DMS53 (cell line): Measurements from ENCODE around the gene CHTF8.

Experiments
- DNase-seq: peaks from one replicate; lab custom pipeline; 2025; lab: John Stamatoyannopoulos, UW

The CHTF8 gene

DNA sequence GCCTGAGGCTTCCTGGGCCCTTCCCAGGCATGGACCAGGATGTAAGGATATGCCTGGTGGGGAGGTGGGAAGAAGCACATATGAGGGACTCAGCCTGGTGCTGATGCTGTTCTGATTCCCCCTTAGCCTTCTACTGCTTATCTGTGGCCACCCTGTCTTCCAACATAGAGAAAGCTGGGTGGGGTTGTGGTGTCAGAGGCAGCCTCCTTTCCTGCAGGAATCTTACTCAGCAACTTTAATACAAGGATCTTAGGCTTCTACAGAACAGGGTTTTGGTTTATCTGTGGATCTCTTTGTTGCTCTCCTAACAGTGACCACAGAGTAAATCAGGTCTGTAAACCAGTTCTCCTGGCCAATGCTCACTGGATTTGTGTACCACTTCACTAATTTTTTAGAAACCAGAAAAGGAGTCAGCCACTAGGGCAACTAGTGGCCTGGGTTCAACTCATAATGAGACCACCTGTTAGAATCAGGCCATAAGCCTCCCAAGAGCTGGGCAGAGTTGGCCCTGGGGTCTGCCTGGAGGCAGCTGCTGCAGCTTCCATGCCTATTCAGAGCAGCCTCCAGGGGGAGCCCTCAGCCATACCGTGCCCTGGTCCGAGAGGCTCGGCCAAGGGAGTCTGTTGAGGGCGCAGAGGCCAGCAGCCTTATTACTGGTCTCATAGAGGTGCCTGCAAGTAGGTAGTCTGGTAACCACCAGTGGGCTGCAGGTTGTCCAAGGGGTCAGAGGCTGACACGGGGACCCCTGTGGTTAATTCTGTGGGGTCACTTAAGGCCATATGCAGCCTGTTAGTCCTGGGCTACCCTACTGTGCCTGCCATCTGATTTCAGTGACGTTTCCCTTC lies 19.9 kb downstream of the CHTF8 start:
- DNase-seq: peak; percentile 74

DNA sequence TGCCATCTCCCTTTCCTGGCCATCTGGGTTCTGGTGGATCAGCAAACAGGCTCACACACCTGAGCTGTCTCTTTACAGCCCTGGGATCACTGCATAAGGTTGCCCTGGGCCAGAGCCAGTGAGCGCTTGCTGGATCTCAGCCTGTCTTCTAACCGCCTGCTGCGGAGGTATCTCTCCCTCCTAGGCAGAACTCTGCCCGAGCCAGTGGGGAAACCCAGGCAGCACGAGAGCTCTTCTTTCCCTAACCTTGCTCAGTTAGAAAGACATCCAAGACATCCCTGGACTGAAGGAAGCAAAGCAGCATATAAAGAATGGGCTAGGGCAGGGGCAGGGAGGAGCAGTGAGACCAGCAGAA lies 20.5 kb downstream of the CHTF8 start:
- no peak for DNase-seq

GRCh38 chr16:69111216-69111875 lies 21.0 kb downstream of the CHTF8 start:
- DNase-seq: no peak

DNA sequence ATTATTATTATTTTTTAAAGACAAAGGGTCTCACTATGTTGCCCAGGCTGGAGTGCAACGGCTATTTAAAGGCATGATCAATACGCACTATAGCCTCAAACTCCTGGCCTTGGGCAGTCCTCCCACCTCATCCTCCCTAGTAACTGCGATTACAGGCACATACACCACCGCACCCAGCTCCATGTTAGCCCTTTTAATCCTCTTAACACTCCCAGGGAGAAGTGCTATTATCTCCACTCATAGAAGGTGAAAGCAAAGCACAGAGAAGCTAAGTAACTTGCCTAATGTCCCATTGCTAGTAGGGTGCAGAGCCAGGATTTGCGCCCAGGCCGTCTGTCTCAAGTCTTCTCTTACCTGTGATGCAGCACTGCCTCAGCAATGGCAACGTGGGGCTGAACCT lies 22.0 kb downstream of the CHTF8 start:
- DNase-seq: no peak

- DNase-seq: no peak
Measured at GRCh38 chr16:69109486-69110270, 22.7 kb downstream of the CHTF8 start.

- no peak for DNase-seq
Measured at GRCh38 chr16:69108905-69109252, 23.5 kb downstream of the CHTF8 start.

DNA sequence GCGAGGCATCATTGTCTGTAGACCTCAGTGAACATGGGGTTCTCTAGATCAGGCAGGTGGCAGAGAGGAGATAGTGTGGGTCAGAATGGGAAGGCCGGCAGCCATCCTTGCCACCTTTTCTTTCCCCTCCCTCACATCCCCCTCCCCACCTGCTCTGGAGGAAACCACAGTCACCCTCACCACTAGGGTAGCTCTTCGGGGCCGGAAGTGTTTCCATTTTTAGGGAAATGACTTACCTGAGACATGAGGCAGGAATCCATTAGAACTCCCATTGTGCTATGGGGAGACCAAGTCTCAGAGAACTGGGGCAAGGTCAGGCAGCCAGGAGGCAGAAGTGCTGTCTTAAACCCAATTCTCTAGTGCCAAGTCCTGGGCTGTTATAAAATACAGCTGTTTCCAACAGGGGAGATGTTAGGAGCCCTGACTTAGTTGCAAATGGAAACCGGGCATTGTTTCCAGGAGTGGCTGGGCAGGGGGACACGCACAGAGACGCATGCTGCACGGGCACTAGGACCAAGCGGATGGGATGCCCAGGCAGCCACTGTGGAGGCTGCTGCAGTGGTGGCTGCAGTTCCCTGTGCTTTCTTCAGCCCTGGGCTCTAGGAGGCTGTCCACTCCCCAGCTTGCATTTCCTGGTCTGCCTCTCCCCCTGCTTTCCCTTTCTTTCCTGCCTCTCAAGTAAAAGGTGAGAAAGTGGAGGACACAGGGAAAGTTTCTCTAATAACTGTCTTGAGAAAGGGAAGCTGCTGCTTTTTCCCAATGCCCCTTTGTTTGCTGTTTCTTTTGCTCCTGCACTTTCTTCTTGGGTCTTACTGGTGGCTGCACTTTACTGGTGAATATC lies 24.1 kb downstream of the CHTF8 start:
- DNase-seq: no peak

DNA sequence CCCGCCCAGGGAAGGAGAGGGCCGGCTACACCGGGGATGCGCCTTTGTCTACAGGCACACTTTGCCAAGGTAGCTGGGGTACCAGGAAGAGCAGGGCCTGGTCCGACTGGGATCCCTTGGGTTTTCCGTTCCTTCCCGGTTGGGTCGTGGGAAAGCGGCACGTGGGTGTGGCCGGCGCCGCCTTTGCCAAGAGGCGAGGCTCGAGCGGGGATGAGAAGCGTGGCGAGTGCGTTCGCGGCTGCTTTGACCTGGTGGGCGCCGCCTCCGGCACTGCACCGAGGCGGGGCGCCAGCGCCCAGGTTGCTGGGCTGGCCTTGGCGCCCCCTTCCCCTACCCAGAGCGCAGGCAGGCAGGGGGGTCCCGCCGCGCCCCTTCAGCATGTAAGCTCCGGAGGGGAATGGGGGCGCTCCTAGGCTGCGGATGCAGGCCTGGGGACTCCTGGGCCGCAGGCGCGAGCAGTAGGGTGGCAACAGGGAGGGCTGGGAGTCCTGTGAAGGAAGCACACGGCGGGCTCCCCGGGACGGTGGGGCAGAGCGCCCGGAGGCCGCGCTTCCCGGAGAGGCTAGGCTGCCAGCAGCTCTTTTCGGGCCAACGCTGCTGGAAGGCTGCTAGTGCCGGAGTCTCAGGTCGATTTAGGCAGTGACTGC lies 24.9 kb downstream of the CHTF8 start:
- peak; percentile 43 for DNase-seq

DNA sequence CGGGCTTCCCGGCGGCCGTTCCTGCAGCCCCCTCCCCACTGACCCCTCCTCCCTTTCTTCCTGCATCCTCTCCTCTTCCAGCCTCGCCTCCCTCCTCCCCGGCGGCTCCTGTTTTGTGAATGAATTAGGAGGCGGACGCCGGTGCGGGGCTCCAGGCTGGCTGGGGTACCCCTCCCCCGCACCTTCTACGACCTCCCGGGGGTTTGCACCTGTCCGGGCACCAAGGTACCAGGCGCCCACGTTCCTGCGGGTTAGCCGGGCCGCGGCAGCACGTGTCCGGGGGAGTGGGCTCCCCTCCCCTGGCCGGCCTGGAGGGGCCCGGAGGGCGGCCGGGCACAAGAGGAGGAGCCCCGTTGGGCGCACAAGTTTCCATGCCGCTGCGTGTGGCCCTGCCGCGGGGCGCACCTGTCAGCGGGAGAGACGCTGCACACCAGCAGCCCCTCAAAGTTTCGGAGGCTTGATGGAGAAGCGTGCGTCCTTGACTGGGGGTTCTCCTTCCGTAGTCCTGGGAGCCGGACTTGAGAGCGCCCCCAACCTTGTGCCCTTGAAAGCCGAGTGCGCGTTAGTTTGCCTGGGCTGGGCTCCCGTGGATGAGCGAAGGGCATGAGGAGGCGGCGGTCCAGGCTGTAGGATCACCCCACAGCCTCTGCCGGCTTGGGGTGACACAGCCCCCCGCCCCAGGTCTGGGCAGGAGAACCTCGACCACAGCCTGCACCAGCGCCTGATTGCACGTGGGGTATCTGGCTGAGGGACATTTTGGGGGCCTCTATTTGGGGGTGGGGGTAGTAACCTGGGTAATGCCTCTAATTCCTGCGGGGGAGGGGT lies 25.7 kb downstream of the CHTF8 start:
- peak; percentile 46 for DNase-seq

DNA sequence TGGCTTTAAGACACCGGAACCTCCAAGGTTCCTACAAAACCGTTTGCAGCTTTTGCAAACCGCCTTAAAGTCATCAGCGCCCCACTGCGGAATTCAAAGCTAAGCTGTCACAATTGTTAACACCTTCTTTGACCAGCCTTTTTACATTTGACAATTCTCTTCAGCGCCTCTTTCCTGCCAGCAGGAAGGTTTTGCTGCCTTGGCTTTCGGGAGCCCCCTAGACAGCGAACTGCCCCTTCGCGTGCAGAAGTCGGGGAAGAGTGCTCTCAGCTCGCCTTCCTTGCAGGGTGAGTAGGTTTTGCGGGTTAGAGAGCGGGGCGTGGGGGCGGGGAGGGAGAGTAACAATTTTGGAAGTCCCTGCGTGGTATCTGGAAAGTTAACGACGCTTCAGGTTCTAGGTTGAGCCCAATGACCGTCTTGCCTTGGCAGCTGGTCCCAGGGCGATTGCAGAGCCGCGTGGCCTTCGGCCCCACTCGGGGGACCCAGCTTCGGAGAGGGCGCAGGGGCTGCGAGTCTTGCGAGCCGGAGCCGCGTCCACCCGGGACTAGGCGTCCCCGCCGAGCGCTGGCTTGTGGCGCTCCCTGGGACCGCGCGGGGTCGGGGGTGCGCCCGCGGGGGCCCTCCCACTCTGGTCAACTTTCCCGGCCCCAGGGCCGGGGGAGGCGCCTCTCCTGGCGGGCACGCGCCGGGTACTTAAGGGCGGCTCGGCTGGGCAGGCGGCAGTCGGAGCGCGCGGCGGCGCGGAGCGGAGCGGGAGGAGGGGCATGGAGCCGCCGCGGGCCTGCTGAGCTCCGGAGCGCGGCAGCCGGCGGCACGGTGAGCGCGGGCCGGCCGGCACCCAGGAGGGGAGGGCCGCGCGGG lies 26.7 kb downstream of the CHTF8 start, which contains the start of gene HAS3:
TSS of gene HAS3 (plus strand) at position 153 of the 861 bp plus-strand sequence. CDS start 3,743 bp downstream, outside the sequence.
- peak; percentile 69 for DNase-seq

DNA sequence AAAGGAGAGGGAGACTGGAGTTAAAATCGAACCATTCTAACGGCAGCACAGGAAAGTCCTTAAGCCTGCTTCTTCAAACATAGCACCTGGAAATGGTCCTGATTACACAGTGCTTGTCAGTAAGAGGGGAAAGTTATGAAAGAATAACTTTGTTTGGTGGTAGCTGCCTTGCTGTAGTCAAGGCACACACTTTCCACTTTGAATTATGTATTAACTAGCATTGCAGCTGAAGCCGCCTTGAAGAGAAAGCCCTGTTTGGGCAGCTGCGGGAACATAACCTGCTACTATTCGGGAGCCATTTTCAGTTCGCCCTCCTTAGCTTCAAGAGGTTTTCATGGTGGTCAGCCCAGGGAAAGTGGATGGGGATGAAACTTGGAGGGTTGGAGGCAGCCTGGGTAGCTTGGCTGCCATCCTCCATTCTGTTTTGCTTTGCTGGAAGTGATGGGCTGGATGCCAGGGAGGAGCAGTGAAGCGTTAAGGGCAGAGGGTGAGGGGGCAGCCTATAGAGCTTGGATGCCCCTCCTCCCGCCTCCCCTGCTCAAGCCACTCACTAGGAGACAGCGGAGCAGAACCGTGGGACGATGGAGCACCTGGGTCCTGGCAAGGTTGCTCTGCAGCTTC lies 32.2 kb downstream of the CHTF8 start:
- DNase-seq: peak; percentile 33

DNA sequence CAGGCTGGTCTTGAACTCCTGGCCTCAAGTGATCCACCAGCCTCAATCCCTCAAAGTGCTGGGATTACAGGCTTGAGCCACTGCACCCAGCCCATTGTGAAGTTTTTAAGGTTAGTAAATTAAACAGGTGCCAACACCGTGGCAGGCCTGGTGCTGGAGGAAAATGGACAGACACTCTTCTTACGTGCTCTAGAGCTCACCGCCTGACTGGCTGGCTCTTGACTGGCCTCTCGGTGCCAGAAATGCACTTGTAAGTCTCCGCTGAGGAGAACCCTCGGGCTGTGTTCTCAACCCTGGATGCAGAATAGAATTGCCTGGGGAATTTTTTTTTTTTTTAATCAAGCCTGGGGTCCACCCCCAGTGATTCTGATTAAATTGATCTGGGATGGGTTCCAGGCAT lies 37.2 kb downstream of the CHTF8 start:
- no peak for DNase-seq

- no peak for DNase-seq
Measured at GRCh38 chr16:69094501-69094900, 37.9 kb downstream of the CHTF8 start.

GRCh38 chr16:69093974-69094373 lies 38.4 kb downstream of the CHTF8 start:
- peak; percentile 34 for DNase-seq

DNA sequence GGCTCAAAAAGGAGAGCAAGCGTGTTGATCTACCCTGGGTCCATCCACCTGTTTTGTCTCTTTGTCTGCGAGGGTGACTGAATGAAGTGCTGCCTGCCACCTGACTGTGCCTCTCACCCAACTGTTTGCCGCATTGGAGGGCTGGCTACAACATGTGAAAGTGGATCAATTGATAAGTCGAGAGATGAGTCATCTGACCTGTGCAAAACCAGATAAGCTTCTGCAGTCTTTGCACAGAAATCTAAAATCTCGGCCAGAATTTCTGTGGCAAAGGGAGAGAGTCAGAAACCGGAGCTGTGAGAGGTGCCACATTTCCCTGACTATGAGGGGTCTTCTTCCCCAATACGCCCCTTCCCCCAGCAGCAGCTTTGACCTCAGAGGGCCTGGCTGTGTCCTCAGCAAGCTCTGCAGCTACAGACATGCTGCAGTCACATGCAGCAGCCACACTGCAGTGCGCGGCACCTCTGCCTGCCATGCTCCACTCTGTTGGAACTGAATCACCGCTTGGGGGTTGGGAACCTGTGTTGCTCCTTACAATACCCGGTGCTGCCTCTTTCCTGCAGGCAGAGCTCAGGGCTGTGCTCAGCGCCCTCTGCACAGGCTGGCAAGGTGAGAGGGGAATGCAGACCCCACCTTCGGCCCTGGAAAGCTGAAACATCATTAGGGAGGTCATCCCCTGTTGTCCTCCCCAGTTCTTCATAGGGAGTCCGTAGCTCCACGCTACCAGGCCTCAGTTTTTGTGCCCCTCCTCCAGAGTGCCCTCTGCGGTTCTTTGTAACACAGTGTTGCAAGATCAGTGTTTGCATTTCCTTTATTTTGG lies 43.1 kb downstream of the CHTF8 start:
- DNase-seq: peak; percentile 49

GRCh38 chr16:69088684-69089083 lies 43.7 kb downstream of the CHTF8 start:
- no peak for DNase-seq

GRCh38 chr16:69087161-69087581 lies 45.2 kb downstream of the CHTF8 start:
- no peak for DNase-seq
